Suprapubic skin (tissue), 4 donors: ENCODE data around the gene RBL1. TPM values are rescaled to one million over a fixed set of nuclear protein-coding genes. Genes with fewer than 3 reads are reported as not detected.

Source experiments
- DNase-seq, 2 donors: peaks; one replicate each; pipeline ENCODE4 v3.0.0-alpha.2; 2019; ENCODE audit warnings: low spot score in 2 of 2
- H3K27ac ChIP-seq: fragments of 200-600 bp; sonication (generic); one replicate; pipeline ENCODE4 v1.5.1; 2019
- H3K27me3 ChIP-seq: fragments of 200-600 bp; sonication (generic); one replicate; pipeline ENCODE4 v1.5.1; 2019
- H3K36me3 ChIP-seq: fragments of 200-600 bp; sonication (generic); one replicate; pipeline ENCODE4 v1.5.1; 2019
- H3K4me1 ChIP-seq: fragments of 200-600 bp; sonication (generic); one replicate; pipeline ENCODE4 v1.5.1; 2019
- H3K4me3 ChIP-seq: fragments of 200-600 bp; sonication (generic); one replicate; pipeline ENCODE4 v1.5.1; 2019; ENCODE audit warnings: mild to moderate bottlenecking
- H3K9me3 ChIP-seq: fragments of 200-600 bp; sonication (generic); one replicate; pipeline ENCODE4 v1.5.1; 2019
- CTCF ChIP-seq, 2 donors: fragments of 200-600 bp in 1 of 2; fragments of 450-650 bp in 1 of 2; sonication (generic) in 1 of 2; IDR thresholded peaks; one replicate each; pipeline ENCODE4 v1.5.1; 2016 to 2019; ENCODE audit warnings: antibody characterized with exemption in 2 of 2, mild to moderate bottlenecking in 1 of 2, moderate library complexity in 1 of 2
- EP300 ChIP-seq: sonication (generic); formaldehyde crosslinking; IDR thresholded peaks from one replicate; pipeline ENCODE4 v1.6.1; 2017; ENCODE audit warnings: antibody characterized with exemption
- POLR2A ChIP-seq, 2 donors: fragments of 450-650 bp; IDR thresholded peaks; one replicate each; pipeline ENCODE4 v1.6.1; 2017; ENCODE audit warnings: antibody characterized with exemption in 2 of 2, mild to moderate bottlenecking in 2 of 2, moderate library complexity in 2 of 2
- POLR2AphosphoS5 ChIP-seq, 3 donors: sonication (generic); formaldehyde crosslinking; IDR thresholded peaks; one replicate each; pipeline ENCODE4 v1.6.1; 2017; ENCODE audit warnings: antibody characterized with exemption in 3 of 3
- WGBS: methylation state at CpG from one replicate; pipeline ENCODE4 v1.1.5; 2018; 5-methylcytosine and 5-hydroxymethylcytosine counted together
- total RNA-seq, 4 donors: library from RNA; depleted of rRNA; stranded (reverse); fragments of >200 nt; gene quantifications; one replicate each; pipeline ENCODE4 v1.1.0, GENCODE V29; 2016

The RBL1 gene
- total RNA-seq, 4 donors from 2014 or later: 7.5 to 11.5 (median 8.9) TPM

GRCh38 chr20:36956674-36957073 lies 139.1 kb downstream of the RBL1 start:
- H3K4me3 ChIP-seq: no peak overlapping the region
- H3K4me1 ChIP-seq: peaks cover 21% of the 10 kb centered on the region
- no peaks in the 10 kb centered on the region for H3K27me3 ChIP-seq
- 88% methylated on average over 2 of the region's 2 CpGs for WGBS
- TF ChIP-seq CTCF (IDR thresholded peaks at IDR 0.05): no peak
- no peak for TF ChIP-seq POLR2A (IDR thresholded peaks at IDR 0.05)
- TF ChIP-seq POLR2AphosphoS5 (IDR thresholded peaks at IDR 0.05): no peak
- TF ChIP-seq EP300: no peak
- H3K9me3 ChIP-seq: no peaks in the 10 kb centered on the region
- no peak overlapping the region for H3K27ac ChIP-seq
- DNase-seq: no peak
- H3K36me3 ChIP-seq: no peaks in the 10 kb centered on the region

DNA sequence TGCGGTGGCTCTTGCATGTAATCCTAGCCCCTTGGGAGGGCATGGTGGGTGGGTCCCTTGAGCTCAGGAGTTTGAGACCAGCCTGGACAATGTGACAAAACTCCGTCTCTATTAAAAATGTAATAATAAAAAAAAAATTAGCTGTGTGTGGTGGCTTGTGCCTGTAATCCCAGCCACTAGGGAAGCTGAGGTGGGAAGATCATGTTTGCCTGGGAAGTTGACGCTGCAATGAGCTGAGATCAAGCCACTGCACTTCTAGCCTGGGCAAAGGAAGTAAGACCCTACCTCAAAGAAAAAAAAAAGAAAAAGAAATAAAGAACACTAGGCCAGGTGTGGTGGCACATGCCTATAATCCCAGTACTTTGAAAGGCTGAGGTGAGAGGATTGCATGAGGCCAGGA lies 139.8 kb downstream of the RBL1 start:
- no peak overlapping the region for H3K27ac ChIP-seq
- H3K9me3 ChIP-seq: no peaks in the 10 kb centered on the region
- H3K4me1 ChIP-seq: peaks cover 23% of the 10 kb centered on the region
- TF ChIP-seq POLR2AphosphoS5 (IDR thresholded peaks at IDR 0.05) (no peak), EP300 (no peak)
- no peak overlapping the region for H3K4me3 ChIP-seq
- no peak for DNase-seq
- H3K36me3 ChIP-seq: no peaks in the 10 kb centered on the region
- 83% methylated on average over 3 of the region's 3 CpGs for whole genome bisulfite sequencing
- no peaks in the 10 kb centered on the region for H3K27me3 ChIP-seq

- Histone ChIP-seq H3K36me3 (no peaks in the 10 kb centered on the region), H3K9me3 (no peaks in the 10 kb centered on the region), H3K4me3 (peak overlapping the region; percentile 99), H3K27me3 (no peaks in the 10 kb centered on the region), H3K27ac (peak overlapping the region; percentile 94), H3K4me1 (peaks cover 44% of the 10 kb centered on the region)
- WGBS: 35% methylated on average over 11 of the region's 11 CpGs
- DNase-seq: no peak
- TF ChIP-seq EP300: no peak
- TF ChIP-seq POLR2AphosphoS5 (IDR thresholded peaks at IDR 0.05): no peak
- TF ChIP-seq POLR2A (IDR thresholded peaks at IDR 0.05): no peak
- no peak for TF ChIP-seq CTCF (IDR thresholded peaks at IDR 0.05)
These were observed 143.6 kb downstream of the RBL1 start for GRCh38 chr20:36951979-36952738.

- TF ChIP-seq POLR2AphosphoS5 (IDR thresholded peaks at IDR 0.05) (peak in 1 of 3 donors; percentile 42), CTCF (IDR thresholded peaks at IDR 0.05) (no peak), POLR2A (IDR thresholded peaks at IDR 0.05) (peak; percentile 39 to 85), EP300 (no peak)
- H3K27me3 ChIP-seq: no peaks in the 10 kb centered on the region
- H3K27ac ChIP-seq: peak within 1 kb of the TSS; percentile 94
- H3K36me3 ChIP-seq: no peaks in the 10 kb centered on the region
- H3K4me3 ChIP-seq: peak within 1 kb of the TSS; percentile 99
- peak; percentile 97 to 98 for DNase-seq
- peaks cover 51% of the 10 kb centered on the region for H3K4me1 ChIP-seq
- 0% methylated on average over 32 of the region's 66 CpGs for WGBS
- no peaks in the 10 kb centered on the region for H3K9me3 ChIP-seq
These were observed 144.4 kb downstream of the RBL1 start, which contains the start of gene SAMHD1 for GRCh38 chr20:36951198-36951978. SAMHD1 (minus strand) TSS chr20:36951708; CDS start chr20:36951643, 65 bp downstream.

DNA sequence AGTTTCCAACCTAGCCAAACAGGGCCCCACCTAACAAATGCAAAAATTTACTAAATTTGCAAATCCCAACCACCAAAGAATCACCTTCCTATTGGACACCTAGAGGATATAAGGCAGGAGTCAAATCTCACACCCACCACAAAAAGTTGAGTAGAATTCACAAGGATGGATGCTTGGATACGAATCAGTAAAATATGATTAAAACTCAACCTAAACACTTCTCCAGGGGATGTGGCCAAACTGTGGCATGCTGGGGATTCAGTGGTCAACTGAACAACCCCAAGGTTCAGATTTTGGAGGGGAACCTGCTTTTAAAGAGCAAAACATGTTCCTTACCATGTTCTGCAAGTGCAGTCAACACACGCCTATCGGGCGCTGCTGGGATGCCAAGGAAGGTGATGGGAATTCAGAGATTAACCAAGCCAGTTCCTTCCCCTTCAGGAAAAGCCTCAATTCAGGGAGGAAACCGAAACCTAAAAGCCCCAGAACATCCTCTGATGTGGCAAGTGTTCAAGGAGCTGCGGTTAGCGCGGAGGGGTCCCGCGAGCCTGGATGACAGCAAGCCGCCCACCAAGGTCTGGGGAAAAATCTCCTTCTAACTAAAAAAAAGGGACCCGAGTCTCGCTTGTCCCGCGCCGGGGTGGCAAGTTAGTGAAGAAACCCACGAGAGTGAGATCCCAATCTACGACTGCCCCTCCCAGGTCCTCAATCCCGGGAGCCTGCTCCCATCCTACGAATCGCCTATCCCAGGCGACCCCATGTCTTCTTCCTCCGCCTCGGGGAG lies 145.2 kb downstream of the RBL1 start:
- Histone ChIP-seq H3K4me1 (peaks cover 57% of the 10 kb centered on the region), H3K27ac (peak overlapping the region; percentile 94), H3K9me3 (no peaks in the 10 kb centered on the region), H3K4me3 (peak overlapping the region; percentile 99), H3K27me3 (no peaks in the 10 kb centered on the region), H3K36me3 (peaks cover 7% of the 10 kb centered on the region)
- no peak for DNase-seq
- WGBS: 4% methylated on average over 8 of the region's 24 CpGs
- TF ChIP-seq EP300 (no peak), CTCF (IDR thresholded peaks at IDR 0.05) (no peak), POLR2AphosphoS5 (IDR thresholded peaks at IDR 0.05) (no peak), POLR2A (IDR thresholded peaks at IDR 0.05) (no peak)

Other genes starting within 250 kb of the RBL1 start
- gene TLDC2, start 219.9 kb downstream of the RBL1 start, total RNA-seq: not detected
- 10 to 100 TPM; 32.9 to 77.4 (median 44.2) TPM for gene SAMHD1, start 144.3 kb downstream of the RBL1 start, total RNA-seq
- 100 to 1,000 TPM in 3 of 4 donors, 10 to 100 TPM in 1; 71.9 to 138 (median 132) TPM for gene RPN2, start 83.3 kb upstream of the RBL1 start, total RNA-seq
- gene MROH8, start 83.6 kb upstream of the RBL1 start, total RNA-seq: 1 to 10 TPM in 3 of 4 donors, under 1 TPM in 1; 0.83 to 4.7 (median 3.1) TPM
- not detected for gene GHRH, start 165.8 kb upstream of the RBL1 start, total RNA-seq
- 10 to 100 TPM; 15.4 to 32.3 (median 25.4) TPM for gene MANBAL, start 193.7 kb upstream of the RBL1 start, total RNA-seq